ENCODE results near the gene GUCY1A1.

The GUCY1A1 gene

GRCh38 chr4:155772459-155773195, 106.0 kb downstream of the GUCY1A1 start:
- no peak for DNase-seq (ENCODE audit: low read depth)
- no peak overlapping the region for H3K4me3 ChIP-seq (ENCODE audit: low read depth, low read length)
- in situ Hi-C loops (cut with HindIII; ENCODE audit: low sequenced_read_pairs), result no loop called here
- TF ChIP-seq, protein P1, sequence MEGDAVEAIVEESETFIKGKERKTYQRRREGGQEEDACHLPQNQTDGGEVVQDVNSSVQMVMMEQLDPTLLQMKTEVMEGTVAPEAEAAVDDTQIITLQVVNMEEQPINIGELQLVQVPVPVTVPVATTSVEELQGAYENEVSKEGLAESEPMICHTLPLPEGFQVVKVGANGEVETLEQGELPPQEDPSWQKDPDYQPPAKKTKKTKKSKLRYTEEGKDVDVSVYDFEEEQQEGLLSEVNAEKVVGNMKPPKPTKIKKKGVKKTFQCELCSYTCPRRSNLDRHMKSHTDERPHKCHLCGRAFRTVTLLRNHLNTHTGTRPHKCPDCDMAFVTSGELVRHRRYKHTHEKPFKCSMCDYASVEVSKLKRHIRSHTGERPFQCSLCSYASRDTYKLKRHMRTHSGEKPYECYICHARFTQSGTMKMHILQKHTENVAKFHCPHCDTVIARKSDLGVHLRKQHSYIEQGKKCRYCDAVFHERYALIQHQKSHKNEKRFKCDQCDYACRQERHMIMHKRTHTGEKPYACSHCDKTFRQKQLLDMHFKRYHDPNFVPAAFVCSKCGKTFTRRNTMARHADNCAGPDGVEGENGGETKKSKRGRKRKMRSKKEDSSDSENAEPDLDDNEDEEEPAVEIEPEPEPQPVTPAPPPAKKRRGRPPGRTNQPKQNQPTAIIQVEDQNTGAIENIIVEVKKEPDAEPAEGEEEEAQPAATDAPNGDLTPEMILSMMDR (IDR thresholded peaks at IDR 0.05; ENCODE audit: low read depth, low read length, missing control alignments), result no peak

- in situ Hi-C loops (cut with HindIII; ENCODE audit: low sequenced_read_pairs), result no loop called here
- DNase-seq (ENCODE audit: low read depth), result no peak
- H3K4me3 ChIP-seq (ENCODE audit: low read depth, low read length), result no peak overlapping the region
- TF ChIP-seq, protein P1 (IDR thresholded peaks at IDR 0.05; ENCODE audit: low read depth, low read length, missing control alignments), result no peak
Measured at GRCh38 chr4:155773196-155773800, 106.7 kb downstream of the GUCY1A1 start.

DNA sequence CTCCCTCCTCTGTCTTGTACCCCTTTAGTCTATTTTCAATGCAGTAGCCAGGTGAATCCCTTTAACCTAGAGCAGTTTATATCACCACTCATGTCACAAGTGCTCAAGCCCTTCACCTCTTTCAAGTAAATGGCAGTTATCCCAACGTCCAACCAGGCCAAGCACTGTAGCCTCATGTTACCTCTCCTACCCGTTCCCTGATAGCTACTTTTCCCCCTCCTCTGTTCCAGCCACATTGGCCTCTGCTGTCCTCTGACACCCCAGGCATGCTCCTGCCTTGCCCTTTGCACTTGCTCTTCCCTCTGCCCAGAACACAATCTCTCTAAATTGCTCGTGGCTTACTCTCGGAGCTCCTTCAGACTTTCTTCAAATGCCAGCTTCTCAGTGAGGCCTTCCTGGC, 107.4 kb downstream of the GUCY1A1 start:
- no peak overlapping the region for H3K4me3 ChIP-seq (ENCODE audit: low read depth, low read length)
- TF ChIP-seq, protein P1 (IDR thresholded peaks at IDR 0.05; ENCODE audit: low read depth, low read length, missing control alignments), result no peak
- in situ Hi-C loops (cut with HindIII; ENCODE audit: low sequenced_read_pairs), result no loop called here
- no peak for DNase-seq (ENCODE audit: low read depth)

- no peak for DNase-seq (ENCODE audit: low read depth)
- no peak overlapping the region for H3K4me3 ChIP-seq (ENCODE audit: low read depth, low read length)
- in situ Hi-C loops (cut with HindIII; ENCODE audit: low sequenced_read_pairs), result no loop called here
- TF ChIP-seq, protein P1 (IDR thresholded peaks at IDR 0.05; ENCODE audit: low read depth, low read length, missing control alignments), result no peak
Measured at GRCh38 chr4:155777971-155778735, 111.5 kb downstream of the GUCY1A1 start.

DNA sequence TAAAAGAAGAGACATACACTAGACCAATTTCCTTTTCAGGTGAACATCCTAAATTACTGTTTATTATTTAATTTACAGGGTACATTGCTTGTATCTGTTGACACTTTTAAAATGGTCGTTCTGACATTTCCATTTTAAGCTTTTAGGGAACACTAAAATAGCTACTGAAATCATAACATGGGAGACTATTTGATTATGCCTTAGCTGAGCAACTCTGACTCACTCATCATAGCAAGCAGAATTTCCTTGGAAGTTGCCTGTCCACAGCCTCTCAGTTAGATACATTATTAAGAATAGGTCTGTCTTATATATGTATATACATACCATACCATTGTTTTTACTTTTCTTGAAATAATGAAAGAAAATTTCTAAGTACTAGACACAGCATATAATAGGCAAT, 114.1 kb downstream of the GUCY1A1 start:
- DNase-seq (ENCODE audit: low read depth), result no peak
- H3K4me3 ChIP-seq (ENCODE audit: low read depth, low read length), result no peak overlapping the region
- TF ChIP-seq, protein P1 (IDR thresholded peaks at IDR 0.05; ENCODE audit: low read depth, low read length, missing control alignments), result no peak
- in situ Hi-C loops (cut with HindIII; ENCODE audit: low sequenced_read_pairs), result no loop called here

GRCh38 chr4:155781249-155781831, 114.7 kb downstream of the GUCY1A1 start:
- in situ Hi-C loops (cut with HindIII; ENCODE audit: low sequenced_read_pairs), result no loop called here
- no peak overlapping the region for H3K4me3 ChIP-seq (ENCODE audit: low read depth, low read length)
- TF ChIP-seq, protein P1 (IDR thresholded peaks at IDR 0.05; ENCODE audit: low read depth, low read length, missing control alignments), result no peak
- DNase-seq (ENCODE audit: low read depth), result no peak

Measured in astrocyte of the cerebellum (primary cell).